Astrocyte (in vitro differentiated cells and primary cell): ENCODE results near the gene HSBP1. TPM values are rescaled to one million over a fixed set of nuclear protein-coding genes. Genes with fewer than 3 reads are reported as not detected.

Source experiments
- DNase-seq: peaks from one replicate; pipeline ENCODE4 v3.0.0-alpha.2; 2010; ENCODE audit warnings: low read depth
- FAIRE-seq: peaks from 2 replicates; lab custom pipeline; 2011; peaks lifted over from hg19 to GRCh38; lab: Jason Lieb, UNC
- H2AFZ ChIP-seq: 2 replicates; pipeline ENCODE4 v1.6.0; 2012; ENCODE audit warnings: low read depth, low read length, inconsistent platforms
- H3K27ac ChIP-seq: 2 replicates; pipeline ENCODE4 v1.5.1; 2011; ENCODE audit warnings: low read depth, low read length, inconsistent platforms
- H3K27me3 ChIP-seq: 2 replicates; pipeline ENCODE4 v1.6.0; 2011; ENCODE audit warnings: low read length, inconsistent platforms; ENCODE audit not compliant: insufficient read depth
- H3K36me3 ChIP-seq: 2 replicates; pipeline ENCODE4 v1.5.1; 2011; ENCODE audit warnings: low read length, inconsistent platforms; ENCODE audit not compliant: insufficient read depth
- H3K4me1 ChIP-seq: 2 replicates; pipeline ENCODE4 v1.5.1; 2011; ENCODE audit warnings: low read length, inconsistent platforms; ENCODE audit not compliant: insufficient read depth
- H3K4me2 ChIP-seq: 2 replicates; pipeline ENCODE4 v1.6.0; 2012; ENCODE audit warnings: low read length, inconsistent platforms
- H3K4me3 ChIP-seq: 2 replicates; pipeline ENCODE4 v1.5.1; 2011; ENCODE audit warnings: low read depth, mild to moderate bottlenecking, low read length, inconsistent platforms; ENCODE audit not compliant: insufficient read depth
- H3K79me2 ChIP-seq: 2 replicates; pipeline ENCODE4 v1.6.0; 2012; ENCODE audit warnings: mild to moderate bottlenecking, low read length, inconsistent platforms; ENCODE audit not compliant: insufficient read depth
- H3K9ac ChIP-seq: 2 replicates; pipeline ENCODE4 v1.6.0; 2012; ENCODE audit warnings: mild to moderate bottlenecking, low read length, inconsistent platforms
- H3K9me3 ChIP-seq: 2 replicates; pipeline ENCODE4 v1.5.1; 2012; ENCODE audit warnings: low read depth, mild to moderate bottlenecking, low read length, inconsistent platforms; ENCODE audit not compliant: insufficient read depth
- H4K20me1 ChIP-seq: 2 replicates; pipeline ENCODE4 v1.6.0; 2012; ENCODE audit warnings: low read length, inconsistent platforms; ENCODE audit not compliant: insufficient read depth
- H3K27ac Mint-ChIP-seq: one replicate; pipeline ENCODE4 v1.8.0; 2021; ENCODE audit warnings: mild to moderate bottlenecking, mixed read lengths; ENCODE audit not compliant: unreplicated experiment
- H3K27me3 Mint-ChIP-seq: one replicate; pipeline ENCODE4 v1.8.0; 2021; ENCODE audit warnings: low read depth, mixed read lengths; ENCODE audit not compliant: unreplicated experiment
- H3K36me3 Mint-ChIP-seq: one replicate; pipeline ENCODE4 v1.8.0; 2021; ENCODE audit warnings: low read depth, mixed read lengths; ENCODE audit not compliant: unreplicated experiment
- H3K4me1 Mint-ChIP-seq: one replicate; pipeline ENCODE4 v1.8.0; 2021; ENCODE audit warnings: low read depth, mixed read lengths; ENCODE audit not compliant: unreplicated experiment
- H3K4me3 Mint-ChIP-seq: one replicate; pipeline ENCODE4 v1.8.0; 2021; ENCODE audit warnings: mild to moderate bottlenecking, moderate library complexity, mixed read lengths; ENCODE audit not compliant: unreplicated experiment
- H3K9me3 Mint-ChIP-seq: one replicate; pipeline ENCODE4 v1.8.0; 2021; ENCODE audit warnings: mild to moderate bottlenecking, mixed read lengths; ENCODE audit not compliant: unreplicated experiment
- CTCF ChIP-seq: IDR thresholded peaks from 2 replicates; pipeline ENCODE4 v1.5.1; 2011; ENCODE audit warnings: low read depth, mild to moderate bottlenecking, inconsistent platforms, low read length, moderate library complexity; ENCODE audit not compliant: insufficient read depth
- EZH2 ChIP-seq: IDR thresholded peaks from 2 replicates; pipeline ENCODE4 v1.6.1; 2012; ENCODE audit warnings: mild to moderate bottlenecking, low read length, inconsistent platforms; ENCODE audit not compliant: insufficient read depth
- total RNA-seq: library from RNA; stranded (reverse); gene quantifications from 2 replicates; pipeline ENCODE4 v1.2.1, GENCODE V29; 2021

The HSBP1 gene
- total RNA-seq, 1 donor from 2014 or later = 179 TPM

- H3K4me3 ChIP-seq = no peak overlapping the region
- FAIRE-seq = no peak
- Mint-ChIP-seq H3K36me3 (no peaks in the 10 kb centered on the region), H3K9me3 (peaks cover 2% of the 10 kb centered on the region), H3K4me1 (no peaks in the 10 kb centered on the region), H3K27me3 (peaks cover 18% of the 10 kb centered on the region), H3K4me3 (no peak overlapping the region), H3K27ac (no peak overlapping the region)
- no peaks in the 10 kb centered on the region for H3K79me2 ChIP-seq
- no peaks in the 10 kb centered on the region for H3K9me3 ChIP-seq
- H3K27ac ChIP-seq = no peak overlapping the region
- TF ChIP-seq EZH2 (no peak), CTCF (no peak)
- DNase-seq = no peak
- H2AFZ ChIP-seq = no peak overlapping the region
- H3K27me3 ChIP-seq = peaks cover 7% of the 10 kb centered on the region
- no peaks in the 10 kb centered on the region for H3K4me1 ChIP-seq
- H3K9ac ChIP-seq = no peak overlapping the region
- no peak overlapping the region for H3K4me2 ChIP-seq
- no peaks in the 10 kb centered on the region for H4K20me1 ChIP-seq
- no peaks in the 10 kb centered on the region for H3K36me3 ChIP-seq
These were observed 43.7 kb downstream of the HSBP1 start for GRCh38 chr16:83851473-83851872.

- Histone ChIP-seq H4K20me1 (no peaks in the 10 kb centered on the region), H3K36me3 (no peaks in the 10 kb centered on the region), H3K4me1 (no peaks in the 10 kb centered on the region), H3K4me3 (no peak overlapping the region), H3K27me3 (peaks cover 7% of the 10 kb centered on the region), H3K4me2 (no peak overlapping the region), H3K9ac (no peak overlapping the region), H3K79me2 (no peaks in the 10 kb centered on the region), H3K27ac (no peak overlapping the region), H3K9me3 (no peaks in the 10 kb centered on the region), H2AFZ (no peak overlapping the region)
- H3K27me3 Mint-ChIP-seq = peaks cover 16% of the 10 kb centered on the region
- DNase-seq (no peak), FAIRE-seq (no peak)
- H3K27ac Mint-ChIP-seq = no peak overlapping the region
- no peak overlapping the region for H3K4me3 Mint-ChIP-seq
- peaks cover 1% of the 10 kb centered on the region for H3K36me3 Mint-ChIP-seq
- TF ChIP-seq EZH2 (no peak), CTCF (no peak)
- H3K4me1 Mint-ChIP-seq = no peaks in the 10 kb centered on the region
- no peaks in the 10 kb centered on the region for H3K9me3 Mint-ChIP-seq
These were observed 45.0 kb downstream of the HSBP1 start for GRCh38 chr16:83852774-83853173.

DNA sequence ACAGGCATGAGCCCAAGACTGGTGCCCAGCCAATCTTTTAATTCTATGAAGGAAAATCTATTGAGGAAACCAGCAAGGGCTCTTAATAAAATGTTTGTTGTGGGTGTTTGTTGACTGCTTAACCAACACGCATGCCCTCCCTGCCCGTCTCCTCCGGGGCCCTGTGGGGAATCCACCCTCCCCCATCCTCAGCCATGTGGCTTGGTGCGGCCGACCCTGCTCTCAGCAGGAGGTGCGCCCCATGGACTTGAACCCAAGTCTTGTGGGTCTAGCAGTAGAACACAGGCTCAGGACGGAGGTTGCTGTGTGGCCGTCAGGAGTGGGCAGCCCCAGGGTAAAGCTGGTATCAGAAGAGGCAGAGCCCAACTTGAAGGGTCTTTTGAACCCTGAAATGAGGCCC, 46.1 kb downstream of the HSBP1 start:
- TF ChIP-seq CTCF (no peak), EZH2 (no peak)
- H3K4me3 Mint-ChIP-seq = no peak overlapping the region
- no peaks in the 10 kb centered on the region for H3K79me2 ChIP-seq
- H3K9ac ChIP-seq = no peak overlapping the region
- H3K9me3 ChIP-seq = no peaks in the 10 kb centered on the region
- peaks cover 1% of the 10 kb centered on the region for H3K36me3 Mint-ChIP-seq
- no peaks in the 10 kb centered on the region for H3K4me1 Mint-ChIP-seq
- no peak overlapping the region for H3K4me3 ChIP-seq
- no peak overlapping the region for H3K27ac Mint-ChIP-seq
- H3K27ac ChIP-seq = no peak overlapping the region
- no peaks in the 10 kb centered on the region for H4K20me1 ChIP-seq
- no peaks in the 10 kb centered on the region for H3K9me3 Mint-ChIP-seq
- FAIRE-seq = no peak
- peaks cover 8% of the 10 kb centered on the region for H3K27me3 ChIP-seq
- H3K27me3 Mint-ChIP-seq = peaks cover 22% of the 10 kb centered on the region
- no peaks in the 10 kb centered on the region for H3K36me3 ChIP-seq
- DNase-seq = no peak
- H3K4me2 ChIP-seq = no peak overlapping the region
- no peaks in the 10 kb centered on the region for H3K4me1 ChIP-seq
- no peak overlapping the region for H2AFZ ChIP-seq
